Thoracic aorta (tissue), 2 donors: ENCODE measurements around the gene SCAPER. TPM values are rescaled to one million over a fixed set of nuclear protein-coding genes. Genes with fewer than 3 reads are reported as not detected.
"Not testable (repeated sequence)": the region's sequence is repeated elsewhere in the genome, so short reads cannot be mapped to it uniquely, and the experiment has no call there.

Source experiments
- ATAC-seq: fragments of 150-250 bp; one replicate; pipeline ENCODE4 v1.8.0; 2017; ENCODE audit warnings: low read depth; ENCODE audit not compliant: insufficient number of reproducible peaks, low FRiP score
- DNase-seq: peaks from one replicate; pipeline ENCODE4 v3.0.0-alpha.2; 2020; ENCODE audit warnings: low spot score
- H3K27ac ChIP-seq, 2 donors: fragments of 200-600 bp; sonication (generic); 1 replicate in 1 of 2; 2 replicates in 1 of 2; pipeline ENCODE4 v1.5.1; 2016; ENCODE audit warnings: mild to moderate bottlenecking in 2 of 2, moderate library complexity in 2 of 2
- H3K27me3 ChIP-seq: fragments of 200-600 bp; sonication (generic); replicated peaks from 2 replicates; pipeline ENCODE4 v1.6.0; 2016; ENCODE audit warnings: mild to moderate bottlenecking; ENCODE audit not compliant: insufficient read depth
- H3K36me3 ChIP-seq: fragments of 200-600 bp; sonication (generic); one replicate; pipeline ENCODE4 v1.5.1; 2016
- H3K4me1 ChIP-seq, 2 donors: fragments of 200-600 bp; sonication (generic); 1 replicate in 1 of 2; 2 replicates in 1 of 2; pipeline versions ENCODE4 v1.5.1 to v1.6.0; 2016; ENCODE audit warnings: low read depth in 2 of 2, mild to moderate bottlenecking in 1 of 2; ENCODE audit not compliant: control insufficient read depth in 1 of 2
- H3K4me3 ChIP-seq: fragments of 200-600 bp; sonication (generic); 2 replicates; pipeline ENCODE4 v1.5.1; 2016; ENCODE audit warnings: mild to moderate bottlenecking
- H3K9me3 ChIP-seq: fragments of 200-600 bp; sonication (generic); 2 replicates; pipeline ENCODE4 v1.5.1; 2016
- CTCF ChIP-seq: fragments of 200-600 bp; sonication (generic); IDR thresholded peaks from one replicate; pipeline ENCODE4 v1.5.1; 2019; ENCODE audit warnings: antibody characterized with exemption
- total RNA-seq, 2 donors: library from RNA; depleted of rRNA; stranded (reverse); fragments of >200 nt; gene quantifications; one replicate each; pipeline versions ENCODE4 v1.1.0 to v1.2.3, GENCODE V29; 2016

The SCAPER gene
- total RNA-seq, 2 donors from 2014 or later, result 29.6 to 65.0 TPM

GRCh38 chr15:76431971-76432370 is 473.2 kb downstream of the SCAPER start:
- Histone ChIP-seq H3K36me3 (peaks cover 7% of the 10 kb centered on the region), H3K9me3 (no peaks in the 10 kb centered on the region), H3K4me3 (no peak overlapping the region), H3K4me1 (no peaks in the 10 kb centered on the region), H3K27me3 (no peaks in the 10 kb centered on the region), H3K27ac (no peak overlapping the region)
- TF ChIP-seq CTCF, result no peak
- ATAC-seq, result no peak
- DNase-seq, result no peak

- H3K27ac ChIP-seq, ATAC-seq, DNase-seq, H3K4me1 ChIP-seq, H3K27me3 ChIP-seq, H3K36me3 ChIP-seq, H3K9me3 ChIP-seq, H3K4me3 ChIP-seq: not testable (repeated sequence)
Observed at GRCh38 chr15:76430711-76431110, 474.4 kb downstream of the SCAPER start.

GRCh38 chr15:76429661-76430060 is 475.5 kb downstream of the SCAPER start:
- H3K4me3 ChIP-seq, result no peak overlapping the region
- TF ChIP-seq CTCF, result no peak
- DNase-seq (no peak), ATAC-seq (no peak)
- no peaks in the 10 kb centered on the region for H3K27me3 ChIP-seq
- H3K27ac ChIP-seq, result no peak overlapping the region
- peaks cover 7% of the 10 kb centered on the region for H3K36me3 ChIP-seq
- no peaks in the 10 kb centered on the region for H3K4me1 ChIP-seq
- no peaks in the 10 kb centered on the region for H3K9me3 ChIP-seq

- Histone ChIP-seq H3K9me3 (no peaks in the 10 kb centered on the region), H3K36me3 (peaks cover 7% of the 10 kb centered on the region), H3K27ac (no peak overlapping the region), H3K4me3 (no peak overlapping the region), H3K4me1 (no peaks in the 10 kb centered on the region), H3K27me3 (no peaks in the 10 kb centered on the region)
- no peak for DNase-seq
- ATAC-seq, result no peak
- no peak for TF ChIP-seq CTCF
Observed at GRCh38 chr15:76426941-76427340, 478.2 kb downstream of the SCAPER start.

- Histone ChIP-seq H3K36me3 (no peaks in the 10 kb centered on the region), H3K4me3 (no peak overlapping the region)
Observed at GRCh38 chr15:76418352-76419140, 486.6 kb downstream of the SCAPER start.

More at GRCh38 chr15:76418352-76419140, 486.6 kb downstream of the SCAPER start:
- DNase-seq (no peak), ATAC-seq (no peak)
- TF ChIP-seq CTCF, result no peak
- no peaks in the 10 kb centered on the region for H3K27me3 ChIP-seq
- no peaks in the 10 kb centered on the region for H3K4me1 ChIP-seq
- H3K9me3 ChIP-seq, result no peaks in the 10 kb centered on the region
- H3K27ac ChIP-seq, result no peak overlapping the region
